Left colon (tissue), 2 donors: Measurements from ENCODE around the gene IPO4. TPM values are rescaled to one million over a fixed set of nuclear protein-coding genes. Genes with fewer than 3 reads are reported as not detected.

Experiments
- ATAC-seq: fragments of 200-7000 bp; cut with Tn5 transposase; one replicate; pipeline ENCODE4 v1.9.1; 2020; ENCODE audit warnings: mild to moderate bottlenecking, moderate library complexity
- DNase-seq, 2 donors: peaks; one replicate each; pipeline ENCODE4 v3.0.0-alpha.2; 2020
- intact Hi-C, 2 donors: fragments of 100-400 bp; cut with DNase I in 1 of 2; cut with micrococcal nuclease in 1 of 2; formaldehyde crosslinking; loops; one replicate each; pipeline versions ENCODE4 v1.11.2 to v1.14.0; 2022; cut with DNase I, micrococcal nuclease
- long read RNA-seq: library from polyadenylated mRNA; unstranded; transcript quantifications from one replicate; pipeline ENCODE4 v2.0.0, GENCODE V29; 2021
- total RNA-seq, 2 donors: library from RNA; stranded (reverse); fragmentation: NEBNext Ultra II Directional; extraction: Animal tissue kit (Norgen Biotek cat#: 25700); gene quantifications; one replicate each; pipeline ENCODE4 v1.2.1, GENCODE V29; 2021
- donor health status: DM: no; HTN: no; CAD: no.
- donor health status: DM: yes; HTN: yes; CAD: no.

The IPO4 gene, protein sequence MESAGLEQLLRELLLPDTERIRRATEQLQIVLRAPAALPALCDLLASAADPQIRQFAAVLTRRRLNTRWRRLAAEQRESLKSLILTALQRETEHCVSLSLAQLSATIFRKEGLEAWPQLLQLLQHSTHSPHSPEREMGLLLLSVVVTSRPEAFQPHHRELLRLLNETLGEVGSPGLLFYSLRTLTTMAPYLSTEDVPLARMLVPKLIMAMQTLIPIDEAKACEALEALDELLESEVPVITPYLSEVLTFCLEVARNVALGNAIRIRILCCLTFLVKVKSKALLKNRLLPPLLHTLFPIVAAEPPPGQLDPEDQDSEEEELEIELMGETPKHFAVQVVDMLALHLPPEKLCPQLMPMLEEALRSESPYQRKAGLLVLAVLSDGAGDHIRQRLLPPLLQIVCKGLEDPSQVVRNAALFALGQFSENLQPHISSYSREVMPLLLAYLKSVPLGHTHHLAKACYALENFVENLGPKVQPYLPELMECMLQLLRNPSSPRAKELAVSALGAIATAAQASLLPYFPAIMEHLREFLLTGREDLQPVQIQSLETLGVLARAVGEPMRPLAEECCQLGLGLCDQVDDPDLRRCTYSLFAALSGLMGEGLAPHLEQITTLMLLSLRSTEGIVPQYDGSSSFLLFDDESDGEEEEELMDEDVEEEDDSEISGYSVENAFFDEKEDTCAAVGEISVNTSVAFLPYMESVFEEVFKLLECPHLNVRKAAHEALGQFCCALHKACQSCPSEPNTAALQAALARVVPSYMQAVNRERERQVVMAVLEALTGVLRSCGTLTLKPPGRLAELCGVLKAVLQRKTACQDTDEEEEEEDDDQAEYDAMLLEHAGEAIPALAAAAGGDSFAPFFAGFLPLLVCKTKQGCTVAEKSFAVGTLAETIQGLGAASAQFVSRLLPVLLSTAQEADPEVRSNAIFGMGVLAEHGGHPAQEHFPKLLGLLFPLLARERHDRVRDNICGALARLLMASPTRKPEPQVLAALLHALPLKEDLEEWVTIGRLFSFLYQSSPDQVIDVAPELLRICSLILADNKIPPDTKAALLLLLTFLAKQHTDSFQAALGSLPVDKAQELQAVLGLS
- total RNA-seq, result 10 to 100 TPM; 17.3 to 26.3 TPM
- long read RNA-seq, transcript IPO4-201 (30 exons, 3,646 nt), result major isoform, 5 of 7 reads
- long read RNA-seq, partial matches to known transcripts, result 0 of 7 reads
- long read RNA-seq, other reads (novel, unspliced or antisense), result 2 of 7 reads

GRCh38 chr14:24188251-24189058 lies at the start of gene IPO4:
Gene IPO4 (minus strand): TSS chr14:24188816. CDS start chr14:24188787, 29 bp downstream.
- intact Hi-C loops, result no loop called here
- ATAC-seq (peak; percentile 97), DNase-seq (peak; percentile 93 to 98)

DNA sequence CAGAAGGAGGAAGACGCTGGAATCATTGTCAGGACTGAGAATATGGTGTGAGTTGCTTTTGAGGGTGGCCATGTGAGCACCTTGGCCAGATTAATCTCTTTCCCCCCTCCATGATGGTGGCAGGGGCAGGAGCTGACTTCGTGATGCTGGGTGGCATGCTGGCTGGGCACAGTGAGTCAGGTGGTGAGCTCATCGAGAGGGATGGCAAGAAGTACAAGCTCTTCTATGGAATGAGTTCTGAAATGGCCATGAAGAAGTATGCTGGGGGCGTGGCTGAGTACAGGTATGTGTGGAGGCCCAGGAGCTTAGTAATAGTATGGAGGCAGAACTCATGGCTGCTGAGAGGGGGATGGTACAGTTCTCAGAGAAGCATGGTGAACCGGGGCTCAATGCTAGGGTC lies 49.5 kb upstream of the IPO4 start:
- ATAC-seq (no peak), DNase-seq (peak in 1 of 2 donors; percentile 3)
- intact Hi-C loops, result no loop called here

- intact Hi-C loops, result no loop called here
- DNase-seq (peak in 1 of 2 donors; percentile 0), ATAC-seq (no peak)
These were observed 48.9 kb upstream of the IPO4 start for GRCh38 chr14:24237463-24237955.

DNA sequence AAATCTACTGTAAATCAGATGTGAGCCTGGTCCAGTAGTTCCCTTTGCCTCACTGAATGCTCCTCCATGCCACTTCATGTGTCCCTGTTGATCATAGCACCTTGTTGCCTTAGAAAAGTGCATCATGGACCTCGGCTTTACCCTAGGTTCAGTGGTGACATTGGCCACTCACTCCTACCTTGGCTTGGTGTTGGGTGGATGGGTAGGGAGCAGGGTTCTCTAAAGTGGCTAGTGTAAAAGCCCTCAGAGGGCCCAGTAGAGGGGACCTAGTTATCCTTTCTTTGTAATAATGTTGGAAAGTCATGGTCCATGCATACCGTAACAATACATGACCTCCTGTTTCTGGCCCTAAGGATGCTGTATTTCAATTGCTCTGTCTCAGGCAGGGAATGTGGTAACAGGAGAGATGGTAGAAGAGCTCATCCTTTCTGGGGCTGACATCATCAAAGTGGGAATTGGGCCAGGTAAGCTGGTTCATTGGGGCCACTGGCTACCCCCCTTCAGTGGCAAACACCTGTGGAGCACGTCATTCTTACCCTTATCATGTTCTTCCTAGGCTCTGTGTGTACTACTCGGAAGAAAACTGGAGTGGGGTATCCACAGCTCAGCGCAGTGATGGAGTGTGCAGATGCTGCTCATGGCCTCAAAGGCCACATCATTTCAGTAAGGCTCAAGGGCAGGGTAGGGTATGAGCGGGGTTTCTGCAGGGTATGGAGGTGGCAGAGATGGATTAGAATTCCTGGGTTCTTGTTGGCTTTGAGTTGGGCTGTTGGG lies 48.3 kb upstream of the IPO4 start:
- intact Hi-C loops, result no loop called here
- peak in 1 of 2 donors; percentile 1 for DNase-seq
- no peak for ATAC-seq

DNA sequence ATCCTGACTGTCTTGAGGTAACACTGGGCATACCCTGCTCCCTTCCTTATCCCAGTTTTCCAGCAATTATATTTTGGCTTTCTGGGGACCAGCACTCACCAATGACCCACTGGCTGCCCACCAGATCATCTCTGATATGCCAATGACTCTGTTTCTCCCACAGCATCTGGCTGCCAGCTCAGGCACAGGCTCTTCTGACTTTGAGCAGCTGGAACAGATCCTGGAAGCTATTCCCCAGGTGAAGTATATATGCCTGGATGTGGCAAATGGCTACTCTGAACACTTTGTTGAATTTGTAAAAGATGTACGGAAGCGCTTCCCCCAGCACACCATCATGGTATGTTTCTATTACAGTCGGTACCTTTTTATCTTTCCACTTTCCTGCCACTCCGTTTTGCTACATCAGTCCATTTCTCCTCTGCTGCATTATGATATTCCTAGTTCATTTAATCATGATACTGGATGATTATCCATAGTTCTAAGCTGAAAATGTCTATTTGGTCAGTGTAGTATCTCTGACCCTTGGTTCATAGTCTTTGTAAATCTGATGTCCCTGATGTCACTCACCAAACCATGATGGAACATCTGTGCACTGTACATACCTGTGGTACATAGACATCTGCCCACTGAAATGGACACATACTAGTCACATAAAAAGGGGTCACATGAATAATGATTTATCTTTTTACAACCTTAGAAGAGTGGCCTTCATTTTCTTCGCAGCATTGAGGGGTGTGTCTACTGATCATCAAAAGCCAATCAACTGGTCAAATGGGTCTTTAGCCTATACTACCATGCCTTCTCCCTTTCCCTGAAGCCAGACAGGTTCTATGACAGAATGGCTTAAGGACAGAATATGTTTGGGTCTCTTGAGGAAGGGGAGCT lies 47.4 kb upstream of the IPO4 start:
- ATAC-seq, result no peak
- DNase-seq, result peak in 1 of 2 donors; percentile 0
- intact Hi-C loops, result no loop called here

DNA sequence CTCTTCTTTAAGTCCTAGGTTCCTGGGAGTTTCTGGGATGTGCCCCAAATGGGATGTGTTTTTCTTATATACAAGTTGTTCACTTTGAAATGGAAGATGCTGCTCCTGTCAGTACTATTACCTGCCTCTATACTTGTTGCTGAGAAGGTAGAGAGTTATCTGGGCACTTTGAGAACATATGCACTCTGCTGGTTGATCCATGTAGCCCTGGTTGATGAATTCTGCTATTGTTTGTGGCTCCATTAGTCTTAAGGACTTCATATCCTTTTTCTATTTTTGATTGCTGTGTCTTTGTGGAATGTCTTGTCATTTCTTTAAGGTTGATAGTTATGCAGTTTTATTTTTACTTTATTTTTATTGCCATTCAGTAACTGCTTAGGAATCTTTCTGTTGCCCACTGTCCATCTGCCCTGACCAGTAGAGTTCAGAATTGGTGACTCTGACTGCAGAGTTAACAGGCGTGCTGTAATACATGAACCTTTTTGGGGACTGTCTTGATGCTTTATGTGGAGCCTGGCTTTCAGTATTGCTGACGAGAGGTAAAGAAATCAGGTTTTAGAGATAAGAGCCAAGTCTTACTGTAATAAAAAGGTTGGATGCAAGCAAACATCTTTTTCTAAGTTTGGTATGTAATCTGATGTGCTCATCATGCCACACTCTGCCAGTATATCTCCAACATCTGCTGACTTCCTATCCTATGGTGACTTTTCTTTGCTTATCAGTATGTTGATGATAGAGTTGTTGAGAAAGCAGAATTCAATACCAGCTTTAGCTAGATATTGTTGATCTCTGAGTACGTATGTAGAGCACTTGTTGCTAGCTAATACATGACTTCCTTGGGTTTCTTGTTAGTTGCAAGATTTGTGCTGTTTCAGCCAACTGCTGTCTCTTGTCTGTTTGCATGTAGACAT lies 45.7 kb upstream of the IPO4 start:
- intact Hi-C loops, result no loop called here
- ATAC-seq (no peak), DNase-seq (no peak)

DNA sequence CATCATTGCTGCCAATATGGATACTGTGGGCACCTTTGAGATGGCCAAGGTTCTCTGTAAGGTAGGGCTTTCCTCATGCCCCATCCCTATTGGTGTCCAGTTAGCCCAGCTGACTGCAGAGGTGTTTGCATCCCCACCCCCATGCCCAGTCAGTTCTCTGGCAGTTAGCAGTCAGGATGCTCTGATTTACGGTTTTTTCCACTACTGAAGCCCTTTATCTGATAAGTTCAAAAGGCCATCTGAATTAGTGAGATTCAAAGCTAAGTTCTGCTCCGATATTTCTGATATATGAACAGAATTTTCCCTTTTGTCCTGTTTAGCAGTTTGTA lies 44.9 kb upstream of the IPO4 start:
- no peak for ATAC-seq

GRCh38 chr14:24232645-24233537 lies 44.3 kb upstream of the IPO4 start, which contains the start of gene GMPR2:
Gene GMPR2 (plus strand): TSS chr14:24232929. CDS start chr14:24233254, 325 bp downstream.
- DNase-seq (no peak), ATAC-seq (peak; percentile 42)
- intact Hi-C loops, result no loop called here

More for the DNA sequence above, 44.9 kb upstream of the IPO4 start:
- peak in 1 of 2 donors; percentile 5 for DNase-seq
- intact Hi-C loops, result no loop called here

DNA sequence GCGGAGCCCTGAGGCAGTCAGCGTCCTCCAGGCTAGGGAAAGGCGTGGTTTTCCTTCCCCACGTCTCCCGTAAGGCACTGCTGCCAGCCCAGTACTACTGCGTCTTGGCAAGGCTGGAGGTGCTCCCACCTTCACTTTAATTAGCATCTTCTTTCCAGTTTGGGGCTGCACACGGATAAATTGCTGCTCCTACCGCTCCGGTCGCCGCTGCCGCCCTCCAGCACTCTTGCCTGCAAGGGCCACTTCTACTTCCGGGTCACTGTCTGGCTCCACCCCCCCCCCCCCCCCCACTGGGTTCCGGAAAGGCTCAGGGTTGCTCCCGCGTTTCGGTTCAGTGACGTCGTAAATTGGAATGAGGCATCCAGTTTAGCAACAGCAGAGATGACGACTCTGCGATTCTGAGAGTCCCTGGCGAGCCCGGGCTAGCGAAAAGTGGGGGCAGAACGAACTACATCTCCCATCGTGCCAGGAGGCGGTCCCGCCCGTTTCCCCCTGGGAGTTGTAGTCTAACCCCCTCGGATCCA lies 43.6 kb upstream of the IPO4 start, which contains the start of gene NEDD8:
TSS of gene NEDD8 (minus strand) at position 247 of the 524 bp plus-strand sequence. CDS start at position 147, 100 bp downstream.
- ATAC-seq (peak; percentile 86), DNase-seq (peak; percentile 92 to 93)
- intact Hi-C loops, result no loop called here

GRCh38 chr14:24231263-24232120 lies 42.9 kb upstream of the IPO4 start:
- intact Hi-C loops, result no loop called here
- no peak for DNase-seq
- peak; percentile 47 for ATAC-seq

DNA sequence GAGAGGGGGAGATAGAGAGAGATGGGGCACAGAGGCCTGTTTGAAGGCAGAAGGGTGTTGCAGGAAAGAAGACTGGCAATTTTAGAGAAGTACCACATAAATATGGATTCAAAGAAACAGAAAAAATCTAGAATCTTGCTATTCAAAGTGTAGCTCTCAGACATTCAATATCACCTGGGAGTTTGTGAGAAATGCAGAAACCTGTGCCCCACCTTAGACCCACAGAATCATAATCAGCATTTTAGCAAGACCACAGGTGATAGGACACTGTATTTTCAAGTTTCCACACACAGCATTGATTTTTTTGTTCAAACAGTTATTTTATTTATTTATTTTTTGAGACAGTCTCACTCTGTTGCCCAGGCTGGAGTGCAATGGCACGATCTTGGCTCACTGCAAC lies 40.3 kb upstream of the IPO4 start:
- DNase-seq, result no peak
- intact Hi-C loops, result no loop called here
- no peak for ATAC-seq

DNA sequence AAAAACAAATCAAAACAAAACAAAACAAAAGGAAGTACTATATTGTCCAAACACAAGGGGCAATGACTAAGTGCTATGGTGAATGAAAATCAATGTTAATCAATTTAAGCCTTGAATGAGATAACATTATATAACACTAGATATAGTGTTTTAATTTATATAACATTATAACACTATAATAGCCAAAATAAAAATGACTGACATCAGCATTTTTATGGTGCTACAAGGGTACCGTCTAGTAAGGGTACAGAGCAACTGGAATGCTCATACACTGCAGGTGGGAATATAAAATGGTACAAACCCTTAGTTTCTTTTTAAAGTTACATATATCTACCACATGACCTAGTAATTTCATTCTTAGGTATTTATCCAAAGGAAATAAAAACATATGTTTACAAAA lies 37.9 kb upstream of the IPO4 start:
- intact Hi-C loops, result no loop called here
- ATAC-seq (no peak), DNase-seq (no peak)

- no peak for DNase-seq
- no peak for ATAC-seq
- intact Hi-C loops, result no loop called here
These were observed 36.0 kb upstream of the IPO4 start for GRCh38 chr14:24224618-24225071.
